Measurements from ENCODE around the gene MINDY3. TPM values are rescaled to one million over a fixed set of nuclear protein-coding genes. Genes with fewer than 3 reads are reported as not detected.

The MINDY3 gene
- total RNA-seq, 5 donors from 2014 or later (not counting 1 experiment from before 2014, with no cell fraction given), result 23.6 to 38.0 (median 29.0) TPM

DNA sequence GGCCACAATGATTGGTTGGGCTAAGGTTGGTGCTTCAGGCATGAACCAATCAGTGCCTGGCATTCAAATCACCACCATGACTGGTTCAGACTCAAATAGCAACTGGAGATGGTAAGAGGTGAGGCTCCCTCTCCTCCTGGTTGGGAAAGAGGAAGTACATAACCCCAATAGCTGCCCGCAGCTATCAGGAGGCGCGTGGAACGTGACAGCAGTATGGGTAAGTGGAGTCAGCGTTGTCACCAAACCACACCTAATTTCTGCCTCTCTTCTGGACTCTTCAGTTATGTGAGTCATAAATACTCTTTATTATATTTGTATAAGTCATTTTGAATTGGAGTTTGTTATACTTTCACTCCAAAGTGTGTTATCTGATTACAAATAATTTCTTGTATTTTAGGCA lies 122.7 kb downstream of the MINDY3 start:
- no peaks in the 10 kb centered on the region for H3K36me3 Mint-ChIP-seq
- no peak overlapping the region for H3K27ac Mint-ChIP-seq
- POLR2A ChIA-PET, result no interaction called here
- Histone ChIP-seq H3K4me3 (ENCODE audit: control insufficient read depth in 1 of 2, extremely low read depth in 1 of 2, low read length in 1 of 2) (no peak overlapping the region), H3K9me3 (no peaks in the 10 kb centered on the region), H3K27me3 (replicated peaks in 1 of 2; ENCODE audit: control insufficient read depth in 2 of 2, extremely low read depth in 1 of 2, insufficient read depth in 2 of 2, low read length in 1 of 2) (peaks cover 2 to 3% of the 10 kb centered on the region in 2 experiments), H3K27ac (ENCODE audit: low read length) (no peak overlapping the region), H3K36me3 (ENCODE audit: control insufficient read depth in 2 of 2, extremely low read depth in 1 of 2, insufficient read depth in 1 of 2, low read length in 1 of 2) (no peaks in the 10 kb centered on the region), H3K4me1 (ENCODE audit: control insufficient read depth in 1 of 2, extremely low read depth in 1 of 2, insufficient read depth in 2 of 2, low read length in 2 of 2) (no peaks in the 10 kb centered on the region)
- no peak for DNase-seq
- no peaks in the 10 kb centered on the region for H3K9me3 Mint-ChIP-seq
- no peak for ATAC-seq (replicated peaks in 1 of 4)
- no CpG with 5 or more reads among the region's 5 CpGs for WGBS (ENCODE audit: insufficient coverage)
- peaks cover 10 to 24% of the 10 kb centered on the region in 2 donors for H3K27me3 Mint-ChIP-seq
- no peak overlapping the region for H3K4me3 Mint-ChIP-seq
- no peaks in the 10 kb centered on the region for H3K4me1 Mint-ChIP-seq
- CTCF ChIA-PET, result no interaction called here

GRCh38 chr10:15735763-15736162 lies 124.5 kb downstream of the MINDY3 start:
- Histone ChIP-seq H3K9me3 (no peaks in the 10 kb centered on the region), H3K4me3 (ENCODE audit: control insufficient read depth in 1 of 2, extremely low read depth in 1 of 2, low read length in 1 of 2) (no peak overlapping the region), H3K36me3 (ENCODE audit: control insufficient read depth in 2 of 2, extremely low read depth in 1 of 2, insufficient read depth in 1 of 2, low read length in 1 of 2) (no peaks in the 10 kb centered on the region), H3K4me1 (ENCODE audit: control insufficient read depth in 1 of 2, extremely low read depth in 1 of 2, insufficient read depth in 2 of 2, low read length in 2 of 2) (no peaks in the 10 kb centered on the region), H3K27ac (ENCODE audit: low read length) (no peak overlapping the region), H3K27me3 (replicated peaks in 1 of 2; ENCODE audit: control insufficient read depth in 2 of 2, extremely low read depth in 1 of 2, insufficient read depth in 2 of 2, low read length in 1 of 2) (peaks cover 0 to 3% of the 10 kb centered on the region in 2 experiments)
- H3K27ac Mint-ChIP-seq, result no peak overlapping the region
- no peak for ATAC-seq (replicated peaks in 1 of 4)
- POLR2A ChIA-PET, result no interaction called here
- 56% methylated on average over 2 of the region's 4 CpGs for WGBS (ENCODE audit: insufficient coverage)
- DNase-seq, result no peak
- no peaks in the 10 kb centered on the region for H3K36me3 Mint-ChIP-seq
- peaks cover 10 to 17% of the 10 kb centered on the region in 2 donors for H3K27me3 Mint-ChIP-seq
- CTCF ChIA-PET, result interaction anchor here in 1 of 2 donors (0.5 kb wide), 1 partner anchor 761 kb away, joined by 7 read pairs; no protein-coding TSS in a partner anchor
- H3K4me3 Mint-ChIP-seq, result no peak overlapping the region
- peaks cover 0 to 3% (median 0%) of the 10 kb centered on the region in 3 donors for H3K9me3 Mint-ChIP-seq
- H3K4me1 Mint-ChIP-seq, result no peaks in the 10 kb centered on the region

GRCh38 chr10:15730341-15730740 lies 130.0 kb downstream of the MINDY3 start:
- ATAC-seq (replicated peaks in 1 of 4) (no peak), DNase-seq (no peak)
- POLR2A ChIA-PET, result no interaction called here
- peaks cover 2 to 15% (median 10%) of the 10 kb centered on the region in 3 donors for H3K9me3 Mint-ChIP-seq
- Histone ChIP-seq H3K36me3 (ENCODE audit: control insufficient read depth in 2 of 2, extremely low read depth in 1 of 2, insufficient read depth in 1 of 2, low read length in 1 of 2) (no peaks in the 10 kb centered on the region), H3K4me1 (ENCODE audit: control insufficient read depth in 1 of 2, extremely low read depth in 1 of 2, insufficient read depth in 2 of 2, low read length in 2 of 2) (no peaks in the 10 kb centered on the region), H3K27me3 (replicated peaks in 1 of 2; ENCODE audit: control insufficient read depth in 2 of 2, extremely low read depth in 1 of 2, insufficient read depth in 2 of 2, low read length in 1 of 2) (peaks cover 0 to 6% of the 10 kb centered on the region in 2 experiments), H3K4me3 (ENCODE audit: control insufficient read depth in 1 of 2, extremely low read depth in 1 of 2, low read length in 1 of 2) (no peak overlapping the region), H3K9me3 (no peaks in the 10 kb centered on the region), H3K27ac (ENCODE audit: low read length) (no peak overlapping the region)
- H3K27ac Mint-ChIP-seq, result no peak overlapping the region
- CTCF ChIA-PET, result no interaction called here
- 100% methylated on average over 1 of the region's 2 CpGs for WGBS (ENCODE audit: insufficient coverage)
- no peaks in the 10 kb centered on the region for H3K4me1 Mint-ChIP-seq
- H3K36me3 Mint-ChIP-seq, result no peaks in the 10 kb centered on the region
- no peak overlapping the region for H3K4me3 Mint-ChIP-seq
- peaks cover 1 to 12% of the 10 kb centered on the region in 2 donors for H3K27me3 Mint-ChIP-seq

- H3K27ac ChIP-seq (ENCODE audit: low read length), result no peak overlapping the region
- H3K4me1 Mint-ChIP-seq, result no peaks in the 10 kb centered on the region
- WGBS (ENCODE audit: insufficient coverage), result no CpG with 5 or more reads among the region's 7 CpGs
- no peaks in the 10 kb centered on the region for H3K36me3 ChIP-seq (ENCODE audit: control insufficient read depth in 2 of 2, extremely low read depth in 1 of 2, insufficient read depth in 1 of 2, low read length in 1 of 2)
- H3K36me3 Mint-ChIP-seq, result no peaks in the 10 kb centered on the region
- no peak overlapping the region for H3K4me3 ChIP-seq (ENCODE audit: control insufficient read depth in 1 of 2, extremely low read depth in 1 of 2, low read length in 1 of 2)
- H3K9me3 Mint-ChIP-seq, result peaks cover 2 to 15% (median 10%) of the 10 kb centered on the region in 3 donors
- ATAC-seq (replicated peaks in 1 of 4) (no peak), DNase-seq (no peak)
- H3K27me3 ChIP-seq (replicated peaks in 1 of 2; ENCODE audit: control insufficient read depth in 2 of 2, extremely low read depth in 1 of 2, insufficient read depth in 2 of 2, low read length in 1 of 2), result peaks cover 0 to 8% of the 10 kb centered on the region in 2 experiments
- H3K4me1 ChIP-seq (ENCODE audit: control insufficient read depth in 1 of 2, extremely low read depth in 1 of 2, insufficient read depth in 2 of 2, low read length in 2 of 2), result no peaks in the 10 kb centered on the region
- ChIA-PET CTCF (no interaction called here), POLR2A (no interaction called here)
- no peak overlapping the region for H3K4me3 Mint-ChIP-seq
- H3K27me3 Mint-ChIP-seq, result peaks cover 1 to 11% of the 10 kb centered on the region in 2 donors
- no peak overlapping the region for H3K27ac Mint-ChIP-seq
- H3K9me3 ChIP-seq, result no peaks in the 10 kb centered on the region
These were observed 130.4 kb downstream of the MINDY3 start for GRCh38 chr10:15729890-15730289.

Other genes starting within 250 kb of the MINDY3 start
- gene ITGA8, start 140.6 kb downstream of the MINDY3 start, total RNA-seq, result under 1 TPM in 3 of 5 donors, not detected in 2; 0.03 to 0.06 (median 0.06) TPM